Measurements from ENCODE around the gene ABCC10.

DNA sequence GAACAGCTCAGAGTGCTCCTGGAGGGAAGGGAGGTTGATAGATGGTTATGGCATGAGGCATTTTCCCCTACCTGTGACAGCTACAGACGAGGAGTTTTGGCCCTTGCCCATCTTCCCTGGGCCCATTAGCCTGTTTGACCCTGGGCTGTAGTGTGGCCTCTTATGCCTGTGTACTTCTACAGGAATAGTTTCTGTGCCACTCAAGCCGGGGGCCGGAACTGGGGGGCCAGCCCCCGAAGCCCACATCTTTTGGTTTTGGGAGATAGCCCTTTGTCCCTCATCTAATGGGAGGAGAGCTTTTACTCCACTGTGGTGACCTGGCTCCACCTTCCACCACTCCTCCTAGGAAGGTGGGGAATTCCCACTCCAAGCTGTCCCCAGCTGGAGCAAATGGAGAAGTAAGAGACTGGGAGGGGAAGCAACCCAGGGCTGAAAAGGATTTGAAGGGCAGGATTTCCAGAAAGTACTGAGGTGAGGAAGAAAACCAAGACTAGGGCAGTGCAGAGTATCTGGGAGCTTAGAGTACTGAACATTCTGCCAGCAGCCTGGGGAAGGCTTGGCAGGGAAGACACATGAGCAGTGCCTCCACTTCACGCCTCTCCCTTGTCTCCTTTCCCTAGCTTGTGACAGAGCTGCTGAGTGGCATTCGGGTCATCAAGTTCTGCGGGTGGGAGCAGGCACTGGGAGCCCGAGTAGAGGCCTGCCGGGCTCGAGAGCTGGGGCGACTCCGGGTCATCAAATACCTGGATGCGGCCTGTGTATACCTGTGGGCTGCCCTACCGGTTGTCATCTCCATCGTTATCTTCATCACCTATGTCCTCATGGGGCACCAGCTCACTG lies 6.9 kb downstream of the ABCC10 start:
- TF ChIP-seq, protein P1, sequence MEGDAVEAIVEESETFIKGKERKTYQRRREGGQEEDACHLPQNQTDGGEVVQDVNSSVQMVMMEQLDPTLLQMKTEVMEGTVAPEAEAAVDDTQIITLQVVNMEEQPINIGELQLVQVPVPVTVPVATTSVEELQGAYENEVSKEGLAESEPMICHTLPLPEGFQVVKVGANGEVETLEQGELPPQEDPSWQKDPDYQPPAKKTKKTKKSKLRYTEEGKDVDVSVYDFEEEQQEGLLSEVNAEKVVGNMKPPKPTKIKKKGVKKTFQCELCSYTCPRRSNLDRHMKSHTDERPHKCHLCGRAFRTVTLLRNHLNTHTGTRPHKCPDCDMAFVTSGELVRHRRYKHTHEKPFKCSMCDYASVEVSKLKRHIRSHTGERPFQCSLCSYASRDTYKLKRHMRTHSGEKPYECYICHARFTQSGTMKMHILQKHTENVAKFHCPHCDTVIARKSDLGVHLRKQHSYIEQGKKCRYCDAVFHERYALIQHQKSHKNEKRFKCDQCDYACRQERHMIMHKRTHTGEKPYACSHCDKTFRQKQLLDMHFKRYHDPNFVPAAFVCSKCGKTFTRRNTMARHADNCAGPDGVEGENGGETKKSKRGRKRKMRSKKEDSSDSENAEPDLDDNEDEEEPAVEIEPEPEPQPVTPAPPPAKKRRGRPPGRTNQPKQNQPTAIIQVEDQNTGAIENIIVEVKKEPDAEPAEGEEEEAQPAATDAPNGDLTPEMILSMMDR (conservative IDR thresholded peaks at IDR 0.05): no peak
- TF ChIP-seq EZH2 (IDR thresholded peaks at IDR 0.05; ENCODE audit: low read depth): no peak
